SH-SY5Y (cell line): ENCODE results near the gene TRMT1.

Experiments used
- GATA2 ChIP-seq: IDR thresholded peaks from 2 replicates; pipeline ENCODE4 v1.6.1; 2011; ENCODE audit warnings: mild to moderate bottlenecking, low read depth, low read length
- GATA3 ChIP-seq: IDR thresholded peaks from 2 replicates; pipeline ENCODE4 v1.6.1; 2011; ENCODE audit warnings: low read depth, mild to moderate bottlenecking, low read length, moderate library complexity

GRCh38 chr19:13063461-13064091, 53.0 kb downstream of the TRMT1 start:
- TF ChIP-seq GATA3 (no peak), GATA2 (no peak)
